ENCODE data around the gene AGBL4.
"Not testable (repeated sequence)": the region's sequence is repeated elsewhere in the genome, so short reads cannot be mapped to it uniquely, and the experiment has no call there.

Gene AGBL4

DNA sequence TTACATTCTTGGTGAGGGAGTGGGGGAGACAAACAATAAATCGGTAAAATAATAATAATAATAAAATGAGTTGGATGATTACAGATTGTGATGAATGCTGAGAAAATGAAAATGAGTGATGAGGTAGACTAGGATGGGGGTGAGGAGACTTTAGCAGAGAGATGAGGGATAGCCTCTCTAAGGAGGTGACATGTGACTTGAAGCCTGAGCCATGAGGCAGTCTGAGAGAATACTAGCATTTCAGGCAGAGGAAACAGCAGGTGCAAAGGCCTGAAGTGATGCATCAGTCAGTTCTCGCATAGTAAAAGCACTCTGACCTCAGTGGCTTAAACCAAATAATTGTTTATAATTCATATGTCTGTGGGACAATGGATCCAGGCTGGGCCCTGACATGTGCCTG, 181.2 kb downstream of the AGBL4 start:
- no peak overlapping the region for H3K4me3 ChIP-seq (ENCODE audit: low read length)
- no peak for DNase-seq (ENCODE audit: low read depth)
- TF ChIP-seq, protein P1, sequence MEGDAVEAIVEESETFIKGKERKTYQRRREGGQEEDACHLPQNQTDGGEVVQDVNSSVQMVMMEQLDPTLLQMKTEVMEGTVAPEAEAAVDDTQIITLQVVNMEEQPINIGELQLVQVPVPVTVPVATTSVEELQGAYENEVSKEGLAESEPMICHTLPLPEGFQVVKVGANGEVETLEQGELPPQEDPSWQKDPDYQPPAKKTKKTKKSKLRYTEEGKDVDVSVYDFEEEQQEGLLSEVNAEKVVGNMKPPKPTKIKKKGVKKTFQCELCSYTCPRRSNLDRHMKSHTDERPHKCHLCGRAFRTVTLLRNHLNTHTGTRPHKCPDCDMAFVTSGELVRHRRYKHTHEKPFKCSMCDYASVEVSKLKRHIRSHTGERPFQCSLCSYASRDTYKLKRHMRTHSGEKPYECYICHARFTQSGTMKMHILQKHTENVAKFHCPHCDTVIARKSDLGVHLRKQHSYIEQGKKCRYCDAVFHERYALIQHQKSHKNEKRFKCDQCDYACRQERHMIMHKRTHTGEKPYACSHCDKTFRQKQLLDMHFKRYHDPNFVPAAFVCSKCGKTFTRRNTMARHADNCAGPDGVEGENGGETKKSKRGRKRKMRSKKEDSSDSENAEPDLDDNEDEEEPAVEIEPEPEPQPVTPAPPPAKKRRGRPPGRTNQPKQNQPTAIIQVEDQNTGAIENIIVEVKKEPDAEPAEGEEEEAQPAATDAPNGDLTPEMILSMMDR (IDR thresholded peaks at IDR 0.05; ENCODE audit: insufficient read depth, low read depth, low read length, missing control alignments), result no peak

DNA sequence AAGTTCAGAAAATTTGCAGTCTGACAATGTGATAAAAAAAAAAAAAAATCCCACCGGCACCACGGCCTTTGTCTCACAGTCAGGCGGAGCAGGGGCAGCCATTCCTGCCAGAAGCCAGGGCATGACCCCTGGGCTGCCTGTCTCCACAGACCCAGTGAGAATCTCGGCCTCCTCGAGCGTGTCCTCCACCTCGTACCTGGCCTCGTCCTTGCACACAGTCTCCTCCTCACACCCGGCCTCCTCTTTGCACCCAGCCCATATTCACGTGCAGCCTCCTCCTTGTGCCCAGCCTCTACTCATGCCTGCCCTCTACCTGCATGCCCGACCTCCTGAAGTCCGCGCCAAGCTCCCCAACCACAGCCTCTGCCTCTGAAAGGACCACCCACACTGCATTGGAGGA, 182.0 kb downstream of the AGBL4 start:
- DNase-seq (ENCODE audit: low read depth), result no peak
- no peak overlapping the region for H3K4me3 ChIP-seq (ENCODE audit: low read length)
- TF ChIP-seq, protein P1 (IDR thresholded peaks at IDR 0.05; ENCODE audit: insufficient read depth, low read depth, low read length, missing control alignments), result no peak

DNA sequence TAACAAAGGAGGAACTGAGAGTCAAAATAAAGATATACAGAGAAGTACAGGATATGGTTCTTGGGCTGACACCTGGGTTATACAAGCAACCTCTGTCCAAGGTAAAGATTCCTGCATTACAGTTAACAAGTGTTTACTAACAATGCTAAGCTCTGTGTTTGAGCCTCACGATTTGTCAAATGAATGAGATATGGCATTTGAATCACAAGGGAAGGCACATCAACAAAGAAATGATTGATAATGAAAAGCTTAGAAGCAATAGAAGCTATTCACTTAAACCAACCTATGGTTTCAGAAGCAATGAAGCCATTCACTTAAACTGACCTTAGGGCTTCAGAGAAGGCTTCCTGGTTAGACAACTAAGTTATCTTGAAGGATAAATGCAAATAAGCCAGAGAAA, 199.5 kb downstream of the AGBL4 start:
- no peak for DNase-seq (ENCODE audit: low read depth)
- TF ChIP-seq, protein P1 (IDR thresholded peaks at IDR 0.05; ENCODE audit: insufficient read depth, low read depth, low read length, missing control alignments), result no peak
- H3K4me3 ChIP-seq (ENCODE audit: low read length), result no peak overlapping the region

DNA sequence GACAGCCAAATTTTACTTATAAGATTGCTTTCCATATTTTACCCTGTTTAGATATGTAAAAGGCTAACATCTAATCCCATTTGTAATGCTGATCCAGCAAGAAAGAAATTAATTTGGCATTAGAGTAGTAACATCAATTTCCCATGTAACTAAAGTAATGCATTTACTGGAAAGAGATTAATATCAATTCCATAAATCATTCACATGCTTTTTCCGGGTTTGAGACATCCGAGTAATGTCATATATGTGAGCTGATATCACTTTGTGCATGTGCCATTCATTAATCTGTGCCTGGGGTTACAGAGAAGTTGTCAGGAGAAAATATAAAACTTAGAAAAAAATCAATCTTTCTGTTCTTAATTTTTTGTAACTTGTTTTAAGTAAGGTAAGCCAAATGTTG, 206.1 kb downstream of the AGBL4 start:
- TF ChIP-seq, protein P1 (IDR thresholded peaks at IDR 0.05; ENCODE audit: insufficient read depth, low read depth, low read length, missing control alignments), result no peak

DNA sequence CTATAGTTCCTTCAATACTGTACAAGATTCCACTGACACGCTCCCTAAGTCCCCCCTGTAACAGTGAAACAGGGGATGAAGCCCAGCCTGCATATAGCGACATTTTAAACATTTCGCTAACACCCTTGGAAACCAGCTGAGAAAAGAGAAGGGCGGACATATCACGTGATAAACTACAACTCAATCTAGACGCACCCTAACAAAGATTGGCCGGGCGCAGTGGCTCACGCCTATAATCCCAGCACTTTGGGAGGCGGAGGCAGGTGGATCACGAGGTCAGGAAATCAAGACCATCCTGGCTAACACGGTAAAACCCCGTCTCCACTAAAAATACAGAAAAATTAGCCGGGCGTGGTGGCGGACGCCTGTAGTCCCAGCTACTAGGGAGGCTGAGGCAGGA, 236.7 kb downstream of the AGBL4 start:
- DNase-seq (ENCODE audit: low read depth); H3K4me3 ChIP-seq (ENCODE audit: low read length): not testable (repeated sequence)

More for the DNA sequence above, 206.1 kb downstream of the AGBL4 start:
- no peak overlapping the region for H3K4me3 ChIP-seq (ENCODE audit: low read length)
- no peak for DNase-seq (ENCODE audit: low read depth)

DNA sequence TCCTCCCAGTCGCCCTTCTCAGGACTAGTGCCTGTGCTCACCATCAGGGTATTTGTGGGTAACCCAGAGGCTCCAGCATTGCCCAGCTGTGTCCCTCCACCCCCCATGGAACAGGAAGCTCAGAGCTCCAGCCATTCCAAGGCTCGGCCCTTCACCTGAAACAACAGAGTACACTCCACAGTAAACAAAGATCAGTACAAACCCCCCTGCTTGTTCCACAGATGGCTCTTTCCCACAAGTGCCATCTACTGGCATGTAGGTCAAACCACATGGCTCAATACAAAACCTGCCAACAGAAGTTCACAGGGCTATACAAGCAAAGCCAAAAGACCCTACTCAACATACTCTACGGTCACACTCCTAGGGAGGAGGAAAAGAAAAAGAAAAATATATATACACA, 258.7 kb downstream of the AGBL4 start:
- DNase-seq (ENCODE audit: low read depth), result peak; percentile 1
- TF ChIP-seq, protein P1 (IDR thresholded peaks at IDR 0.05; ENCODE audit: insufficient read depth, low read depth, low read length, missing control alignments), result no peak

DNA sequence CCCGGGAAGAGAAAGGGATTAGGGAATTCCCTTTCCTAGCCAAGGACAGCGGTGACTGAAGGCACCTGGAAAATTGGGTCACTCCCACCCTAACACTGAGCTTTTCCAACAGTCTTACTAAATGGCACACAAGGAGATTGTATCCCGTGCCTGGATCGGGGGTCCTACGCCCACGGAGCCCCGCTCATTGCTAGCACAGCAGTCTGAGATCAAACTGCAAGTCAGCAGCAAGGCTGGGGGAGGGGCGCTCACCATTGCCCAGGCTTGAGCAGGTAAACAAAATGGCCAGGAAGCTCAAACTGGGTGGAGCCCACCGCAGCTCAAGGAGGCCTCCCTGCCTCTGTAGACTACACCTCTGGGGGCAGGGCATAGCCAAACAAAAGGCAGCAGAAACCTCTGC, 285.6 kb downstream of the AGBL4 start:
- not testable (repeated sequence) for DNase-seq (ENCODE audit: low read depth); H3K4me3 ChIP-seq (ENCODE audit: low read length)

More for the DNA sequence above, 258.7 kb downstream of the AGBL4 start:
- H3K4me3 ChIP-seq (ENCODE audit: low read length), result no peak overlapping the region

DNA sequence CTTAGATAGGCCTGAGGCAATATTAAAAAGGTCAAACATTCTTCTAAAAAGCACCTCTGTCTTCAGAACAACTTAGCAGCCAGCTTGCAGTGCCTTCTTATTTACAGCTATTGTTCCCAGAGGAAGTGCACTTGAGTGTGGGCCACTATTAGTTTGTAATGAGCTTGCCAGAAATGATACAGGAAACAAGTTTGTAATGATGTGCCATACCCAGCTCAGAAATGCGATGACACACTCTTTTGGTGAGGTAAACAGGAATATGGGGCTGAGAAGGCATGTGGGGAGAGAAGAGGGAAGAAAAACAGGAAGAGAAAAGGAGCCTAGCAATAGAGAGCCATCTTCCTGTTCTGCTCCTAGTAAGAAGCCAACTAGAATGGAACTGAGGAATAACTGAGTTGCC, 295.4 kb downstream of the AGBL4 start:
- TF ChIP-seq, protein P1 (IDR thresholded peaks at IDR 0.05; ENCODE audit: insufficient read depth, low read depth, low read length, missing control alignments), result no peak
- no peak overlapping the region for H3K4me3 ChIP-seq (ENCODE audit: low read length)
- DNase-seq (ENCODE audit: low read depth), result peak; percentile 68
